GM19099 (cell line): ENCODE data around the gene CMSS1.

ENCODE experiments used
- POLR2A ChIP-seq: IDR thresholded peaks from 3 replicates; pipeline ENCODE4 v1.6.1; 2011; ENCODE audit warnings: low read depth; ENCODE audit not compliant: insufficient read length; ENCODE audit errors: extremely low read depth

Gene CMSS1

GRCh38 chr3:100127792-100128191 lies 310.1 kb downstream of the CMSS1 start:
- no peak for TF ChIP-seq POLR2A

- TF ChIP-seq POLR2A, result no peak
Measured at GRCh38 chr3:100128565-100128964, 310.9 kb downstream of the CMSS1 start.

GRCh38 chr3:100129941-100130340 lies 312.3 kb downstream of the CMSS1 start:
- no peak for TF ChIP-seq POLR2A

GRCh38 chr3:100131241-100131640 lies 313.6 kb downstream of the CMSS1 start:
- TF ChIP-seq POLR2A, result no peak

- TF ChIP-seq POLR2A, result no peak
Measured at GRCh38 chr3:100136921-100137320, 319.3 kb downstream of the CMSS1 start.

DNA sequence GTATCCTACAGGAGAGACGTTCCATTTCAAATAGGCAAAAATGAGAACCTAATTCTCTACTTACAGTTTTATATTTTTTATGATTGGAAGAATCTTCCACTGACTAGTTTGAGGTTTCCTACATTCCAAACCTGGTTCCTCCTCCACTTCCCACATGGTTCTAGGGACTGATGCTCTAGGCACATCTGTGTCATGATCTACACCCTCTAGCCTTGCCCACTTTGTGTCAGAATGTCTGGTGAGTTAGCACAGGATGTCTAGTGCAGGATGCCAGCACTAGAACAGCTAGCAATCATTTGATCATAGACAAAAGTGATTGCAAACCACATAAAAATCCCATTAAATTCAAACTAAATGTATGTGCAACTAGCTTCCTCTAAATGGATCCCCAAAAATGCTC lies 323.3 kb downstream of the CMSS1 start:
- no peak for TF ChIP-seq POLR2A

DNA sequence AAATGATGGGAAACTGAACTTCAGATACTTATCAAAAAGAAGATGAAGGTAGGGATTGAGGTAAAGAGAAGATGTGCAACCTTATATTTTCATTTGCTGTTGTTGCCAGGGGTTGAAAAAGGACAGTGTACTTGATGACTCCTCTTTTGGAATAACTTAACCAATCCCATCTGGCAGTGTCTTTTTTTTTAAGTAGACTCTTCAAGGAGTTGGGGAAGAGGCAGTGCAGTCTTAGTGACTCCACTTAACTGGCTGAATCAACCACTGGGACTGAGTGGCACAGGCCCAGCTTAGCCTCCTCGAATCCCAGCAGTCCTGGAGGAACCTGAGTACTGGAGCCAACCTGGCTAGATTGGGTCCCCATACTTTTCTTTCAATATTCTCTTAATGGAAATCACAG lies 323.9 kb downstream of the CMSS1 start:
- TF ChIP-seq POLR2A, result no peak

DNA sequence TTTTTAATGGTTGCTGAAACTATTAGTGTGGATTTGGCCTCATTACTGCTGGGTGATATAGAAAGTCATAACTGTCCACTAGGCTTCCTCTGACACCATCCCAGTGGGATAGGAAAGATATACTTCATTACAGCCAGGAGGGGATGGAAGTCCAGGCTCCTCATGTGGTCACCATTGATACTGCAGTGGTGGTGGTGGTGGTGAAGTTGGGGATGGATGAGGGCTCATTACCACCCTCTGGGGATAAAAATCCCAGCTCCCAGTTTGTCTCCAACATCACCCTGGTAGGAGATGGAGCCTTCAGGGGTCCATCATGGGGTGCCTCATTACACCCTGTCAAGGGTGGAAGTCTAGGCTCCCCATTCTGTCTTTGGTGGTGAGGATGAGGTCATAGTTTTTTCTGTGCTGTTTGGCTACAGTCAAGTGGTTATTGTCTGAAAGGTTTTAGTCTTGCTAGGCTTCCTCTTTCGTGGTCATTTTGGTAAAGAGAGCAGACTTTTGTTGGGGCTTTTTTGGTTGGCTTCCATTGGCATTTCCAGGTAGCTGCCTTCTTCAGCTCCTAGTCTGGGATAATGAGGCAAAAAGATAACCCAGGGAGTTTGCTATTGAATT lies 326.7 kb downstream of the CMSS1 start:
- TF ChIP-seq POLR2A, result no peak

- TF ChIP-seq POLR2A, result no peak
Measured at GRCh38 chr3:100149130-100149529, 331.5 kb downstream of the CMSS1 start.

DNA sequence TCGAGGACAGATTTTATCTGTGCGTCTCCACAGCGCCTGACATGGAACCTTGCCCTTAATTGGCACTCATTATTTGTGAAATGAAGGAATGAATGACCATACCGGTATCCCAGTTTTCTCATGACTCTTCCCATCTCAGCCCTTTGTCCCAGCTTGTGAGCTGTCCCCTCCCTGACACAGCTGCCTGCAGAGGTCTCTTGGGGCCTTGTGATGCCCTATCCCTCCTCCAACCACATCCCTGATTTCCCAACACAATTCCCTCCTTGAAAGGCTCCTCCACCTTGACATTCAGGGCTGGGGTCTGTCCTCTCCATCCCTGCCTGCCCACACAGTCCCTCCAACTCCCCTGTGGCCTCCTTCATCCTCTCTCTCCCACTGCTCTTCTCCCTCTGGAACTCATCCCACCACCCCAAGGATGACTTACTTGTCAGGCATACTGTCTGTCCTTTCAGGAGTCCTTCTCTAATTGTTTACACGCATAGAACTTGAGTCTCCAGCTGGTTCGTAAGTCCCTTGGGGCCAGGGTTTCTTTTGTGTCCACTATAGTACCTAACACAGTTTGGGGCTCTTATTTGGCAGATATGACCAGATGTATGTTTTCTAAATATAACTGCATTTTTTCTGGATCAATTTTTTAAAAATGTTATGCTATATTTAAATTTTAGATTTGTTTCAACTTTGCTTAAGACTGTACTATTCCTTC lies 332.2 kb downstream of the CMSS1 start:
- TF ChIP-seq POLR2A, result no peak

GRCh38 chr3:100150473-100150872 lies 332.8 kb downstream of the CMSS1 start:
- TF ChIP-seq POLR2A, result no peak

GRCh38 chr3:100151024-100151707 lies 333.5 kb downstream of the CMSS1 start:
- TF ChIP-seq POLR2A, result no peak

- TF ChIP-seq POLR2A, result no peak
Measured at GRCh38 chr3:100154171-100154570, 336.5 kb downstream of the CMSS1 start.

DNA sequence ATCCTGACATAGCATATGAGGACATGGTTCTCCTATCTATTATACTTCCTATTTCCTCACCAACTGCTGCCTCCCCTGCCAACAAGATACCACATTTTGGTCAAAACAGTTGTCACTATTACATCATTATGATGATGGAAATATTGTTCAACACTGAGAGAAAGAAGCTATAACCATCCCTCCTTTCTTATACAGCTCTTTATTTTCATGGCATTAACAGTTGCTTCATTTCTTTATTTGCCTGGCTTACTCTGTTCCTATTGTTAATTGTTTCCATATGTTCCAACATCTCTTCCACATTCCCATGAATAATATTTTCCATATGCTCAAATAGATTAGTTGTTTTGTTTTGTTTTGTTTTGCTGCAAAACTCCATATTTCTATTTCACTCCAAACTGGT lies 337.5 kb downstream of the CMSS1 start:
- no peak for TF ChIP-seq POLR2A

DNA sequence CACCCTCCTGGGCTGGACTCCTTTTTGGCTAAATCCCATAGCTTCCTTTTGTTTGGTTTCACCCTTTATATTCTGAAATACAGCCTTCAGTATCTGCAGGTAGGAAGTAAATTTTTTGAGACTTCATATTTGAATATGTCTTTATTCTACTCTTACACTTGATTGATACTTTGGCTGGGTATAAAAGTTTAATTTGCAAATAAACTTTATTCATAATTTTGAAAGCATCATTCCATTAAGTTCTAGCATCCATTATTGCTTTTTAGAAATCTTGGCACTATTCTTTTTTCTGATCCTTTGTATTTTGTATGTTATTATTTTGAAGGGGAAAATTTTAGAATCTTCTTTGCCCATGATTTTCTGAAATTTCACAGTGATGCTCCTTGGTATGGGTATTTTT lies 337.9 kb downstream of the CMSS1 start:
- TF ChIP-seq POLR2A, result no peak

DNA sequence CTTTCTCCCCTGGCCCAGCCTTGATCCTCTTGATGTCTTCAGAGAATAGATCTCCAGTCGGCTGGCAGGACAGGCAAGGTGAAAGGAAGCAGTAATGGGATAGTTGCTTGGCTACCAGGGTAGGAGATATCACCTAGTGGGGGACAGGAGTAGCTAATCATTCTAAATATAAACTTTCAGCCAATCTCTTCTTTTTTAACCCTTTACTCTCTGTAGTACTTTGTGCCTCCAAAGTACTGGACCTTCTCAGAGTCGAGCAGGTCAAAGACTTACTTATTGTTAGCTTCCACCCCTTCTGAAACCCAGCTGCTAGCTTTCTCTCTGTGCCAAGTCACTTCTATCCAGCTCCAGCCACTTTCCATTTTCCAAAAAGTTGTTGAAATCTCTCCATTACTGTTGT lies 340.0 kb downstream of the CMSS1 start:
- no peak for TF ChIP-seq POLR2A

- no peak for TF ChIP-seq POLR2A
Measured at GRCh38 chr3:100158918-100159330, 341.3 kb downstream of the CMSS1 start.
